Type B pancreatic cell (in vitro differentiated cells): Measurements from ENCODE around the gene STAG2. TPM values are rescaled to one million over a fixed set of nuclear protein-coding genes. Genes with fewer than 3 reads are reported as not detected.
"Not testable (repeated sequence)": the region's sequence is repeated elsewhere in the genome, so short reads cannot be mapped to it uniquely, and the experiment has no call there.

Experiments used
- DNase-seq: peaks from one replicate; pipeline ENCODE4 v3.0.0; 2021; ENCODE audit warnings: mixed read lengths; ENCODE audit not compliant: unreplicated experiment; ENCODE audit errors: extremely low spot score
- H3K27ac Mint-ChIP-seq: 2 replicates; pipeline ENCODE4 v1.8.0; 2021; ENCODE audit warnings: mild to moderate bottlenecking, mixed read lengths
- H3K27me3 Mint-ChIP-seq: 2 replicates; pipeline ENCODE4 v1.8.0; 2021; ENCODE audit warnings: mixed read lengths
- H3K36me3 Mint-ChIP-seq: 2 replicates; pipeline ENCODE4 v1.8.0; 2021; ENCODE audit warnings: mixed read lengths
- H3K4me1 Mint-ChIP-seq: one replicate; pipeline ENCODE4 v1.8.0; 2021; ENCODE audit warnings: mixed read lengths; ENCODE audit not compliant: unreplicated experiment
- H3K4me3 Mint-ChIP-seq: 2 replicates; pipeline ENCODE4 v1.8.0; 2021; ENCODE audit warnings: mild to moderate bottlenecking, mixed read lengths
- H3K9me3 Mint-ChIP-seq: 2 replicates; pipeline ENCODE4 v1.8.0; 2021; ENCODE audit warnings: mixed read lengths
- CTCF ChIP-seq: fragments of 200-600 bp; sonication (generic); conservative IDR thresholded peaks from 2 replicates; pipeline ENCODE4 v1.5.0; 2021; ENCODE audit warnings: antibody characterized with exemption, mild to moderate bottlenecking
- total RNA-seq: library from RNA; stranded (reverse); gene quantifications from 2 replicates; pipeline ENCODE4 v1.2.1, GENCODE V29; 2021; ENCODE audit warnings: low replicate concordance

The STAG2 gene
- total RNA-seq, 1 donor from 2014 or later, result 62.5 TPM

GRCh38 chrX:124033821-124034220, 72.3 kb downstream of the STAG2 start:
- no peak overlapping the region for H3K27ac Mint-ChIP-seq
- H3K36me3 Mint-ChIP-seq, result peaks cover 3% of the 10 kb centered on the region
- DNase-seq, result no peak
- H3K27me3 Mint-ChIP-seq, result no peaks in the 10 kb centered on the region
- H3K9me3 Mint-ChIP-seq, result no peaks in the 10 kb centered on the region
- H3K4me3 Mint-ChIP-seq, result no peak overlapping the region
- TF ChIP-seq CTCF, result no peak
- H3K4me1 Mint-ChIP-seq, result no peaks in the 10 kb centered on the region

GRCh38 chrX:124035657-124036056, 74.2 kb downstream of the STAG2 start:
- no peak for DNase-seq
- no peak for TF ChIP-seq CTCF
- no peak overlapping the region for H3K27ac Mint-ChIP-seq
- no peaks in the 10 kb centered on the region for H3K4me1 Mint-ChIP-seq
- peaks cover 3% of the 10 kb centered on the region for H3K36me3 Mint-ChIP-seq
- H3K4me3 Mint-ChIP-seq, result no peak overlapping the region
- H3K27me3 Mint-ChIP-seq, result no peaks in the 10 kb centered on the region
- H3K9me3 Mint-ChIP-seq, result no peaks in the 10 kb centered on the region

- Mint-ChIP-seq H3K4me3 (no peak overlapping the region), H3K36me3 (peaks cover 5% of the 10 kb centered on the region), H3K27ac (no peak overlapping the region), H3K9me3 (no peaks in the 10 kb centered on the region), H3K27me3 (no peaks in the 10 kb centered on the region), H3K4me1 (no peaks in the 10 kb centered on the region)
- no peak for DNase-seq
- no peak for TF ChIP-seq CTCF
Observed at GRCh38 chrX:124042042-124042441, 80.5 kb downstream of the STAG2 start.

- H3K27me3 Mint-ChIP-seq, result no peaks in the 10 kb centered on the region
- no peaks in the 10 kb centered on the region for H3K4me1 Mint-ChIP-seq
- DNase-seq, result no peak
- no peak for TF ChIP-seq CTCF
- H3K4me3 Mint-ChIP-seq, result no peak overlapping the region
- H3K9me3 Mint-ChIP-seq, result no peaks in the 10 kb centered on the region
- H3K27ac Mint-ChIP-seq, result no peak overlapping the region
- peaks cover 6% of the 10 kb centered on the region for H3K36me3 Mint-ChIP-seq
Observed at GRCh38 chrX:124045109-124045508, 83.6 kb downstream of the STAG2 start.

- H3K27ac Mint-ChIP-seq, H3K4me3 Mint-ChIP-seq, DNase-seq, H3K27me3 Mint-ChIP-seq, H3K9me3 Mint-ChIP-seq, H3K4me1 Mint-ChIP-seq: not testable (repeated sequence)
- peaks cover 26% of the 10 kb centered on the region for H3K36me3 Mint-ChIP-seq
Observed at GRCh38 chrX:124084417-124084816, 122.9 kb downstream of the STAG2 start.

GRCh38 chrX:124085063-124085462, 123.6 kb downstream of the STAG2 start:
- no peaks in the 10 kb centered on the region for H3K4me1 Mint-ChIP-seq
- H3K9me3 Mint-ChIP-seq, result no peaks in the 10 kb centered on the region
- no peak for TF ChIP-seq CTCF
- no peaks in the 10 kb centered on the region for H3K27me3 Mint-ChIP-seq
- no peak for DNase-seq
- no peak overlapping the region for H3K27ac Mint-ChIP-seq
- peaks cover 30% of the 10 kb centered on the region for H3K36me3 Mint-ChIP-seq
- no peak overlapping the region for H3K4me3 Mint-ChIP-seq
